HG03571 (cell line): ENCODE data around the gene ZSCAN1.

Experiments
- ATAC-seq: cut with Tn5 transposase; IDR thresholded peaks from one replicate; pipeline ENCODE4 v1.9.1; 2021; ENCODE audit not compliant: unreplicated experiment

Gene ZSCAN1

GRCh38 chr19:58038688-58039204 lies 4.9 kb downstream of the ZSCAN1 start:
- no peak for ATAC-seq

GRCh38 chr19:58040751-58041525 lies 7.1 kb downstream of the ZSCAN1 start:
- no peak for ATAC-seq

- no peak for ATAC-seq
Measured at GRCh38 chr19:58042495-58043340, 8.9 kb downstream of the ZSCAN1 start.

- no peak for ATAC-seq
Measured at GRCh38 chr19:58044391-58044790, 10.6 kb downstream of the ZSCAN1 start.

- ATAC-seq = no peak
Measured at GRCh38 chr19:58044886-58045285, 11.1 kb downstream of the ZSCAN1 start.

GRCh38 chr19:58045411-58046050 lies 11.7 kb downstream of the ZSCAN1 start:
- ATAC-seq = no peak

- ATAC-seq = no peak
Measured at GRCh38 chr19:58046856-58047255, 13.0 kb downstream of the ZSCAN1 start.

GRCh38 chr19:58047672-58048071 lies 13.8 kb downstream of the ZSCAN1 start:
- ATAC-seq = no peak

- no peak for ATAC-seq
Measured at GRCh38 chr19:58052256-58052655, 18.4 kb downstream of the ZSCAN1 start.

- no peak for ATAC-seq
Measured at GRCh38 chr19:58053480-58054156, 19.8 kb downstream of the ZSCAN1 start.

- ATAC-seq = no peak
Measured at GRCh38 chr19:58054901-58055874, 21.4 kb downstream of the ZSCAN1 start.

- ATAC-seq = no peak
Measured at GRCh38 chr19:58056261-58056660, 22.4 kb downstream of the ZSCAN1 start.

GRCh38 chr19:58056861-58057260 lies 23.0 kb downstream of the ZSCAN1 start:
- no peak for ATAC-seq

GRCh38 chr19:58058467-58058866 lies 24.6 kb downstream of the ZSCAN1 start:
- ATAC-seq = no peak

- no peak for ATAC-seq
Measured at GRCh38 chr19:58059003-58059670, 25.3 kb downstream of the ZSCAN1 start, which contains the start of gene ZNF135. TSS of gene ZNF135 (plus strand) at chr19:58059282. CDS start at chr19:58060003, 721 bp downstream.

- ATAC-seq = no peak
Measured at GRCh38 chr19:58059671-58060078, 25.9 kb downstream of the ZSCAN1 start.

- no peak for ATAC-seq
Measured at GRCh38 chr19:58060231-58060630, 26.4 kb downstream of the ZSCAN1 start.

GRCh38 chr19:58063712-58064111 lies 29.9 kb downstream of the ZSCAN1 start:
- ATAC-seq = no peak
